ENCODE results near the gene AKR1C2.
"Not testable (repeated sequence)": the region's sequence is repeated elsewhere in the genome, so short reads cannot be mapped to it uniquely, and the experiment has no call there.

GRCh38 chr10:4970362-4970761, 33.3 kb downstream of the AKR1C2 start:
- not testable (repeated sequence) for TF ChIP-seq CTCF (IDR thresholded peaks at IDR 0.05; ENCODE audit: poor library complexity); EZH2phosphoT487 (IDR thresholded peaks at IDR 0.05; ENCODE audit: low read depth, severe bottlenecking, unreplicated experiment)
